ENCODE data around the gene CCDC12. TPM values are rescaled to one million over a fixed set of nuclear protein-coding genes. Genes with fewer than 3 reads are reported as not detected.
A peak's percentile ranks its signal among the peaks of the same experiment; 100 is the strongest.

Gene CCDC12
- total and polyA plus RNA-seq, 9 of the 15 experiments (the other 6 are each of a cell fraction or from before 2014, with no cell fraction given): 8.9 to 201 (median 86.9) TPM

- H3K27ac ChIP-seq (ENCODE audit: extremely low read depth, low read depth, low read length): no peak overlapping the region
- H3K4me2 ChIP-seq (ENCODE audit: insufficient read depth, low read length): no peak overlapping the region
- FAIRE-seq: no peak
Observed at GRCh38 chr3:46953234-46954010, 23.1 kb downstream of the CCDC12 start.

More at GRCh38 chr3:46953234-46954010, 23.1 kb downstream of the CCDC12 start:
- ChIA-PET POLR2A (interaction anchor here (0.7 to 4.3 kb wide), 10 partner anchors 13 to 971 kb away, joined by 3 to 22 read pairs (median 3); partner anchors contain the start of gene NBEAL2), CTCF (ENCODE audit: low intra/inter-chr PET ratio) (no interaction called here)
- peaks cover 34% of the 10 kb centered on the region; the same call in 2 of the 3 replicates for H3K36me3 ChIP-seq (ENCODE audit: control insufficient read depth, insufficient read depth, low read length)
- H3K9me3 ChIP-seq (replicated peaks; ENCODE audit: control insufficient read depth, insufficient read depth, low read depth, low read length): no peaks in the 10 kb centered on the region
- no peak overlapping the region for H2AFZ ChIP-seq (ENCODE audit: low read depth, low read length)
- peaks cover 97% of the 10 kb centered on the region for H3K79me2 ChIP-seq (ENCODE audit: control insufficient read depth, insufficient read depth, low read length)
- H3K4me1 ChIP-seq (replicated peaks in 1 of 2; ENCODE audit: control insufficient read depth in 2 of 2, insufficient read depth in 2 of 2, low read length in 2 of 2): peaks cover 53 to 70% of the 10 kb centered on the region in 2 experiments
- H3K4me3 ChIP-seq: no peak overlapping the region
- ATAC-seq (no peak), DNase-seq (ENCODE audit: extremely low read depth in 1 of 4, low spot score in 3 of 4) (no peak)
- H3K9ac ChIP-seq (ENCODE audit: insufficient read depth in 1 of 2, low read depth in 2 of 2, low read length in 2 of 2): peak overlapping the region in 1 of 2 experiments; percentile 44; a peak in 1 of 4 replicates
- 64% methylated on average over 8 of the region's 8 CpGs for WGBS (ENCODE audit: insufficient coverage, low coverage, missing lambda C conversion rate)
- H3K9me1 ChIP-seq (ENCODE audit: control insufficient read depth, insufficient read depth, low read length): peaks cover 13% of the 10 kb centered on the region
- no peaks in the 10 kb centered on the region for H3K27me3 ChIP-seq (ENCODE audit: control insufficient read depth in 2 of 2, insufficient read depth in 2 of 2, low read length in 2 of 2)
- in situ Hi-C loops (cut with MboI): no loop called here
- TF ChIP-seq ZBTB33 (CRISPR knock-in tag; IDR thresholded peaks at IDR 0.05) (no peak), ZNF384 (IDR thresholded peaks at IDR 0.05; ENCODE audit: low read depth, low read length) (0 out of 2 replicates have a peak, but pooled peaks have one; percentile 24), SMC3 (conservative IDR thresholded peaks at IDR 0.05; ENCODE audit: insufficient read depth, low read depth, low read length) (no peak), HBP1 (CRISPR knock-in tag; IDR thresholded peaks at IDR 0.05) (no peak), SPI1 (IDR thresholded peaks at IDR 0.05; ENCODE audit: borderline replicate concordance, low read depth, low read length) (peak; percentile 57; the same call in 1 of the 2 replicates)
- BruUV-seq (replicated peaks): no TSS peak
- intact Hi-C loops (cut with micrococcal nuclease): no loop called here
- H4K20me1 ChIP-seq (replicated peaks; ENCODE audit: control insufficient read depth, insufficient read depth, low read length): peaks cover 67% of the 10 kb centered on the region
